VCaP (cell line): Measurements from ENCODE around the gene STUM.

ENCODE experiments used
- H3K27ac ChIP-seq: fragments of 450-650 bp; 2 replicates; pipeline ENCODE4 v1.5.1; 2017
- TF ChIP-seq, protein P1 (sequence below): fragments of 450-650 bp; conservative IDR thresholded peaks from 2 replicates; pipeline ENCODE4 v1.5.1; 2017; ENCODE audit warnings: mild to moderate bottlenecking, moderate library complexity

Gene STUM

DNA sequence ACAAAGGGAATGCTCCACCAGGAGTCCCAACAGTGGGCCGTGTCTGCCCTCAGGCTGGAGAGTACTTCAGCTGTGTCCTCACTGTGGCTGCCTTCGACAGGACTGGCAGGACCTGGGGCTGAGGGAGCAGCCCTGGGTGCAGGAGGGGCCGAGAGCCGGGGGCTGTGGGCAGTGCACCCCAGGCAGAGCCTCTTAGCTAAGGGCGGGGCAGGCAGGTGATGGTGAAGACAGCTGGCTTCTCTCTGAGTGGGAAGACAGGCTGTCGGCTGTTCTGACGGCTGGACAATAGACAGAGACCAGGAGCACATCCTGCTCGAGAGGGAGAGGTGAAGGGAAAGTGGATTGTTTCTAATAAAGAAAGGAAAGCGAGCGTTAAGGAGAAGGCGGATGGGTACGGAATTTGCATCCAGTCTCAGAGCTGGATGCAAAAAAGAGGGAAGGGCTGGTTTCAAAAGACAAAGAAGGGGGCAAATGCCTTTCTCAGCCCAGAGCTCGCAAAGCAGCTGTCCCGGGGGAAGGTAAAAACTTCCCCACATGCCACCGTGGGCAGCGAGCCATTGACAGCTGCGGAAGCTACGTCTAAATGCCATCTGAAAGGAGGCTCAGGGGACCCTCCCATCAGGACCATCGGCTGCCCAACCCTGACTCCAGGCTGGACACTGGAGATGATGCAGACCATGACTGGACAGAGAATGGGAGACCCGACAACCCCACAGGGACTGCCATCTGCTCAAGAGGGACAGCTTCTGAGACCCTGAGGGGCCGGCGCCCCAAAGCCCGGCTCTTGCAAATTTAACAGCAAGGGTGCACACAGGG, 92.0 kb downstream of the STUM start:
- TF ChIP-seq, protein P1, sequence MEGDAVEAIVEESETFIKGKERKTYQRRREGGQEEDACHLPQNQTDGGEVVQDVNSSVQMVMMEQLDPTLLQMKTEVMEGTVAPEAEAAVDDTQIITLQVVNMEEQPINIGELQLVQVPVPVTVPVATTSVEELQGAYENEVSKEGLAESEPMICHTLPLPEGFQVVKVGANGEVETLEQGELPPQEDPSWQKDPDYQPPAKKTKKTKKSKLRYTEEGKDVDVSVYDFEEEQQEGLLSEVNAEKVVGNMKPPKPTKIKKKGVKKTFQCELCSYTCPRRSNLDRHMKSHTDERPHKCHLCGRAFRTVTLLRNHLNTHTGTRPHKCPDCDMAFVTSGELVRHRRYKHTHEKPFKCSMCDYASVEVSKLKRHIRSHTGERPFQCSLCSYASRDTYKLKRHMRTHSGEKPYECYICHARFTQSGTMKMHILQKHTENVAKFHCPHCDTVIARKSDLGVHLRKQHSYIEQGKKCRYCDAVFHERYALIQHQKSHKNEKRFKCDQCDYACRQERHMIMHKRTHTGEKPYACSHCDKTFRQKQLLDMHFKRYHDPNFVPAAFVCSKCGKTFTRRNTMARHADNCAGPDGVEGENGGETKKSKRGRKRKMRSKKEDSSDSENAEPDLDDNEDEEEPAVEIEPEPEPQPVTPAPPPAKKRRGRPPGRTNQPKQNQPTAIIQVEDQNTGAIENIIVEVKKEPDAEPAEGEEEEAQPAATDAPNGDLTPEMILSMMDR = no peak
- no peak overlapping the region for H3K27ac ChIP-seq

DNA sequence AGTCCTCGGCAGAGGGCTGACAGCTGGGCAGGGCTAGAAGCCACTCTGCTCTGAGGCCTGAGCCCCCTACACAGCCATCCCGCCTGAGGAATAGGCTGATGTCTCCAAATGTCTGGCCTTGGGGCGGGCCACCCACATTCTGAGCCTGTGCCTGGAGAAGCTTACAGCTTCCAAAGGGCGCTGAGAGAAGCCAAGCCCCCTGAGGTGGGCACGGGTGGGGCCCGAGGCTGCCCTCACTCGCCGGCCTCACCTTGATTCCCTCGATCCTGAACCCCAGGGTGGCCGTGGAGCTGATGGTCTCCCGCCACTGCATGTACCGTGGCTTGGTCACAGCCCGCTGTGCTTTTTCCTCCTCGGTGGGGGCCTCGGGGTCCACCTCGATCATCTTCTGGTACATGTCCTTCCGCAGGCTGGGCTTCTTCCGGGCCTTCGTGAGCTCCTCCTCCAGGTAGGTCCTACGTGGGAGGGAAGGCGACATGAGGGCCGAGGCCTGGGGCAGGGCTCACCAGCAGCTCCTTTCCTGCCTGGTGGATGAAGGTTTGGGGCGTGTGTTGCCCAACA, 93.2 kb downstream of the STUM start:
- TF ChIP-seq, protein P1 = no peak
- no peak overlapping the region for H3K27ac ChIP-seq

DNA sequence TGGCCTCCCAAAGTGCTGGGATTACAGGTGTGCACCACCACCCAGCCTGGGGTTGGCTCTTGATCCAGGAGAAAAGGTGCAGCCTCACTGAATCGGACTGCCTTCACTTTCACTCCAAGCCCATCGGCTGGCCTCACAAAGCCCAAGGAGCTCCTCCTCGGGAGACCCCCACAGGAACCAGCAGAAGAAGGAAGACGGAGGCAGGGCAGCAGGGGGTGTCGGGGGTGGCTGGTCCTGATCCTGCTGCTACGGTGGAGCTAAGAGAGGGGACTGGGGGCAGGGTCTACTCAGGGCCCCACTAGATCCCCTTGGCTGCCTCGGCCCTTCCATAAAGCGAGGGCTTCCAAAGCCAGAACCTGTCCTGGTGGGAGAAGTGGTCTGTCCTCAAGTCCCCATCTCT, 93.9 kb downstream of the STUM start:
- TF ChIP-seq, protein P1 = no peak
- no peak overlapping the region for H3K27ac ChIP-seq

DNA sequence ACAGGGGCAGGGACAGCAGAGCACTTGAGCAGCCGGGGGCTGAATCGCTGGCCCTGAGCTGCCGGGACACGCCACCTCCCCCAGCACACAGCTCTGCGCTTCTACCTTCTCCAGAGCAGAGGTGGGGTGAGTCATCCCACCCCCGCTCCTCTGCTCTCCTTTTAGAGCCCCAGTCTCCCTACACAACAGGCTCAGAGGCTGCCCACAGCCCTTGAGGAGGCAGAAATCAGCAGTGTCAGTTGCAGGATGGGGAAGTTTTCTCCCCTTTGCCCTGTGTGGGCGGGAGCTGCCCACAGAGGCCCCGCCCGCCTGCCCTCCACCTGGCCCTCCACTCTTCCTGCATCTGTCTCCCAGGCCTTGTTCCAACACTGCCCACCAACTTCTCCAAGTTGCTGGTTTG, 94.6 kb downstream of the STUM start:
- H3K27ac ChIP-seq = no peak overlapping the region
- TF ChIP-seq, protein P1 = no peak

DNA sequence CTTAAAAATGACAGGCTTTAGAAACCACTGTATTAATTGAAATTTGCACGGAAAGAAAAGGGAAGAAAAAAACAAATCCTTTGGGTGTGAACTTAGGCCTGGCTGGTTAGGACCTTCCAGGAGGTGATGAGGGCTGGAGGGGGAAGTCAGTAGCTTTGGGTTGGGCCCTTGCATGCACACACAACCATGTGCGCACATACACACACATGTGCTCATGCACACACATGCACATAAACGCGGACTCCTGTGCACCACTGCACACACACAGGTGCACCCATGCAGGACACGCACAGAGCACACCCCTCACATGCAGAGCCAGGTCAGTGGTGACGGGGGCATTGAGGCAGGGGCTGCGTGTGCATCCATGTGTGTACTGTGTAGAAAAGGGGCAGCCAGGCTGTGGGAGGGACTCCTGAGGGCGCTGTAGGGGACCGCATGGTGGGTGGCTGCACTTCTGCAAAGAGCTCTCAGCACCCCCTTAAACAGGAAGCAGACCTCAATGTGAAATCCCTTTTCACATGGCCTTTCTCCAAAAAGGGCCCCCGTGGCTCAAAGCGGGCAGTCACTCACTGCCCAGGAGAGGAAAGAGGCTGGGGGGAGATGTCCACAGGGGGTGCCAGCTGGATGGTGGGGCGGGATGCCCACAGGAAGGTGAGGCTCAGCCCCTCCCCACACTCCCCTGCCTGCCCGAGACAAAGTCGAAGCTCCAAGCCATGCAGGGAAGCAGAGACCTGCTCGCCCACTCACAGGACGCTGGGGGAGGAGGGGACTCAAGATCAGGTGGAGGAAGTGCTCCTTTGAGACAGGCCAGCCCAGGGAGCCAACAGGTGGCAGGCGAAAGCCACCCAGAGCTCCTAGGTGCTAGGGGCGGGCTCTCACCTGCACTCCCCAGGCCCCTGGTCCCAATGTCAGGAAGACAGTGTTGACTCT, 95.3 kb downstream of the STUM start:
- H3K27ac ChIP-seq = no peak overlapping the region

DNA sequence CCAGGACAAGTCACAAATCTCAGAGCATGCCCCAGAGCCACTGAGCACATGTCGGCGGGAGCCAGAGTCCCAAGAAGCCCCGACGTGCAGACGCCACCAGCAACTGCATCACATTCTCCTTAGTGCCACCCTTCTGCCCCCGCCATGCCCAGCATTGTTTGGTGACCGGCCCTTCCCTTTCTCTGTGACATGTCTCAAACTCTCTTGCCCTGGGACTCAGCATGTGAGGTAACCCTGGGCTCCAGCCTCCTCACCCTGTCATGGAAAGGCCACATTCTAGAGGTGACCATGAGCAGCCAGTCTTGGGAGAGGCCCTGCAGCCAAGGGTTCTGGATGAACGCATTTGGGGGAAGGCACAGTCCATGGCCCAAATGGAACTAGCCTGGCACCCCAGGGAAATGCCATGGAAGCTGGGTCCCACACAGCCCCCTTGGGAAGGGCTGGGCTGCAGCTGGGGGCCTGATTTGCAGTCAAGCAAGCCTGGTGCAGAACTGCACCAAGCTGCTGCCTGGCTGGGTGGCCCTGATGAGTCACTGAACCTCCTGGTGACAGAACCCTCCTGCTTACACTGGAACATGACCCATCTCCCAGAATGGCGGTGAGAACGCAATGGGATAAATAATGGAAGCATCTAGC, 96.1 kb downstream of the STUM start:
- H3K27ac ChIP-seq = no peak overlapping the region
- TF ChIP-seq, protein P1 = no peak

More for the DNA sequence above, 95.3 kb downstream of the STUM start:
- TF ChIP-seq, protein P1 = no peak
